HG03039 (cell line): ENCODE measurements around the gene ACR.
A peak's percentile ranks its signal among the peaks of the same experiment; 100 is the strongest.
"Not testable (repeated sequence)": the region's sequence is repeated elsewhere in the genome, so short reads cannot be mapped to it uniquely, and the experiment has no call there.

Source experiments
- ATAC-seq: cut with Tn5 transposase; IDR thresholded peaks from one replicate; pipeline ENCODE4 v1.9.1; 2021; ENCODE audit warnings: mild to moderate bottlenecking, moderate library complexity; ENCODE audit not compliant: unreplicated experiment

The ACR gene

DNA sequence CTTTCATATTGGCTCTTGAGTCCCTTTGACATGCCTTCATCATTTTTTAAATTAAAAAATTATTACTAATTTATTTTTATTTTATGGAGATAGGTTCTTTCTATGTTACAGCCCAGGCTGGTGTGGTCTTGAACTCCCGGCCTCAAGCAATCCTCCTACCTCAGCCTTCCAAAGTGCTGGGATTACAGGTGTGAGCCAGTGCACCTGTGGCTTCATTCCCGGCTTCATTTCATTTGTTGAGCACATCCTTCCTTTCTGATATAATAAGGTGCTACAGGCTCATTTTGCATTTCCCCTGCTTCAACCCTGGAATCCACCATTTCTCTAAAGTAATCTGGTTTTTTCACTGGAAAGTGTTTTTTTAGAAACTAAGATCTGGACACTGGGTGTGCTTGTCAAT lies 23.8 kb downstream of the ACR start:
- not testable (repeated sequence) for ATAC-seq

- not testable (repeated sequence) for ATAC-seq
Measured at GRCh38 chr22:50764288-50764687, 26.3 kb downstream of the ACR start.

GRCh38 chr22:50775132-50775531 lies 37.1 kb downstream of the ACR start:
- not testable (repeated sequence) for ATAC-seq

DNA sequence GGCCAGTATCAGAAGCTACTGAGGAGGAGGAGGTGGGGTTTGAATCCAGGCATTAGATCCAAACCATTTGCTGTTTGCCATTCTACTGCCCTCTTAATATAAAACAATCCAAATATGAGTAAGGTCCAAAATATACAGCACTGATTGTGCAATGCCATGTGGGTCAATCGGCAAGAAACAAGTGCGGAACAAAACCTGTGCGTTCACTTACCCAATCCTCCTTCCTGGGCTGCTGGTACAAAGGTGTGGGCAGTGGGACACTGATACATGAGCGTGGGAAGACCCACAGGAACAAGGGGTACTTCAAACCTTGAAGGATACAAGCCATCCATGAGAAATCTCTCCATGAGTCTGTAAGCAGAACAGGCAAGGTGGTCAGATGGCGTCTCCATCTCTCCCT lies 39.6 kb downstream of the ACR start:
- not testable (repeated sequence) for ATAC-seq

GRCh38 chr22:50780244-50780643 lies 42.2 kb downstream of the ACR start:
- ATAC-seq: not testable (repeated sequence)

- not testable (repeated sequence) for ATAC-seq
Measured at GRCh38 chr22:50782253-50782652, 44.2 kb downstream of the ACR start.

- ATAC-seq: peak; percentile 98
Measured at GRCh38 chr22:50783033-50783879, 45.3 kb downstream of the ACR start, which contains the start of gene RABL2B. Gene RABL2B, minus strand, starts transcription at chr22:50783636. Its CDS starts 1,342 bp downstream, at chr22:50782294.

GRCh38 chr22:50783880-50784276 lies 45.9 kb downstream of the ACR start:
- ATAC-seq: peak; percentile 4

- ATAC-seq: not testable (repeated sequence)
Measured at GRCh38 chr22:50785289-50785688, 47.3 kb downstream of the ACR start.

GRCh38 chr22:50786936-50787335 lies 48.9 kb downstream of the ACR start:
- ATAC-seq: not testable (repeated sequence)
